Loucy (cell line): ENCODE measurements around the gene ANKLE2.

Experiments used
- EZH2phosphoT487 ChIP-seq: fragments of 200-600 bp; IDR thresholded peaks from 2 replicates; pipeline ENCODE4 v1.6.1; 2018; ENCODE audit warnings: antibody characterized with exemption, mild to moderate bottlenecking, moderate library complexity, borderline replicate concordance
- TF ChIP-seq, protein P1 (sequence below): fragments of 200-600 bp; sonication (generic); conservative IDR thresholded peaks from 2 replicates; pipeline ENCODE4 v1.5.1; 2014; ENCODE audit warnings: mild to moderate bottlenecking, antibody characterized with exemption, low read length

DNA sequence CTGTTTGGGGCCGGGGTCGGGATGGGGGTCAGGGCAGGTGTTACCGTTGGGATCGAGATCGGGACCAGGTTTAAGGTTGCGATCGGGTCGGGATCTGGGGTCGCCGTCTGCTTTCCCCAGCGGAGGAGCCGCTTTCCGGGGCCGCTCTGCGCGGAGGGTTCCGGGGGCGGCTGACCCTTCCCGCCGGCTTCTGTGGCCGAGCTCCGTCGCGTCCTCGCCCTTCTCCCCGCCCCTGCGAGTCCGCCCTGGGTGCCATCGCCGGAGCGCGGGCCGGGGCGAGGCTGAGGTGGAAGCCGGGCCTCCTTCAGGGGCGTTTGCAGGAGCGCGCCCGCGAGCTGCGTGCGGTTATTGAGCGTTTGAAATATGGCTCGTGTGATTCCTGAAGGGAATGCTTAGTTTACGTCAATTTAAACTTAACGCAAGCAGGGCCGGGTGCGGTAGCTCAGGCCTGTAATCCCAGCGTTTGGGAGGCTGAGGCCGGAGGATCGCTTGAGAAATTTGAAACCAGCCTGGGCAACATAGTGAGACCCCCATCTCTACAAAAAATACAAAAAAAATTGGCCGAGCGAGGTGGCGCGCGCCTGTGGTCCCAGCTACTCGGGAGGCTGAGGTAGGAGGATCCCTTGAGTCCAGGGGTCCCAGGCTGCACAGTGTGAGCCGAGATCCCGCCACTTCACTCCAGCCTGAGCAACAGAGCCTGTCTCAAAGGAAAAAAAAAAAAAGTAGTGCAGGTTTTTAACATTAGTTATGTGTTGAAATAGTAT is 50.4 kb downstream of the ANKLE2 start:
- TF ChIP-seq, protein P1, sequence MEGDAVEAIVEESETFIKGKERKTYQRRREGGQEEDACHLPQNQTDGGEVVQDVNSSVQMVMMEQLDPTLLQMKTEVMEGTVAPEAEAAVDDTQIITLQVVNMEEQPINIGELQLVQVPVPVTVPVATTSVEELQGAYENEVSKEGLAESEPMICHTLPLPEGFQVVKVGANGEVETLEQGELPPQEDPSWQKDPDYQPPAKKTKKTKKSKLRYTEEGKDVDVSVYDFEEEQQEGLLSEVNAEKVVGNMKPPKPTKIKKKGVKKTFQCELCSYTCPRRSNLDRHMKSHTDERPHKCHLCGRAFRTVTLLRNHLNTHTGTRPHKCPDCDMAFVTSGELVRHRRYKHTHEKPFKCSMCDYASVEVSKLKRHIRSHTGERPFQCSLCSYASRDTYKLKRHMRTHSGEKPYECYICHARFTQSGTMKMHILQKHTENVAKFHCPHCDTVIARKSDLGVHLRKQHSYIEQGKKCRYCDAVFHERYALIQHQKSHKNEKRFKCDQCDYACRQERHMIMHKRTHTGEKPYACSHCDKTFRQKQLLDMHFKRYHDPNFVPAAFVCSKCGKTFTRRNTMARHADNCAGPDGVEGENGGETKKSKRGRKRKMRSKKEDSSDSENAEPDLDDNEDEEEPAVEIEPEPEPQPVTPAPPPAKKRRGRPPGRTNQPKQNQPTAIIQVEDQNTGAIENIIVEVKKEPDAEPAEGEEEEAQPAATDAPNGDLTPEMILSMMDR = no peak
- TF ChIP-seq EZH2phosphoT487 = no peak
